Ascending aorta (tissue), 2 donors: Measurements from ENCODE around the gene MRRF. TPM values are rescaled to one million over a fixed set of nuclear protein-coding genes. Genes with fewer than 3 reads are reported as not detected.

Experiments
- DNase-seq, 2 donors: peaks; one replicate each; pipeline ENCODE4 v3.0.0-alpha.2; 2019; ENCODE audit warnings: low spot score in 2 of 2
- H3K27ac ChIP-seq, 2 donors: fragments of 200-600 bp; sonication (generic); one replicate each; pipeline ENCODE4 v1.5.1; 2016 to 2017; ENCODE audit warnings: mild to moderate bottlenecking in 1 of 2
- H3K27me3 ChIP-seq: fragments of 200-600 bp; sonication (generic); one replicate; pipeline ENCODE4 v1.5.1; 2017
- H3K36me3 ChIP-seq, 2 donors: fragments of 200-600 bp; sonication (generic); one replicate each; pipeline ENCODE4 v1.5.1; 2016
- H3K4me1 ChIP-seq, 2 donors: fragments of 200-600 bp; sonication (generic); one replicate each; pipeline ENCODE4 v1.5.1; 2016 to 2017; ENCODE audit warnings: mild to moderate bottlenecking in 1 of 2
- H3K4me3 ChIP-seq, 2 donors: fragments of 200-600 bp; sonication (generic); one replicate each; pipeline ENCODE4 v1.5.1; 2016 to 2017; ENCODE audit warnings: mild to moderate bottlenecking in 1 of 2
- H3K9me3 ChIP-seq, 2 donors: fragments of 200-600 bp; sonication (generic); one replicate each; pipeline ENCODE4 v1.5.1; 2016
- intact Hi-C: fragments of 100-400 bp; cut with DNase I; formaldehyde crosslinking; loops from one replicate; pipeline ENCODE4 v1.15.1; 2023
- total RNA-seq: library from RNA; depleted of rRNA; stranded (reverse); fragments of >200 nt; gene quantifications from one replicate; pipeline ENCODE4 v1.1.0, GENCODE V29; 2016
- TF ChIP-seq, protein P1 (sequence below), 3 experiments: fragments of 200-600 bp in 2 of 3; fragments of 450-650 bp in 1 of 3; sonication (generic) in 2 of 3; IDR thresholded peaks; one replicate each; pipeline ENCODE4 v1.5.1; 2016 to 2019; ENCODE audit warnings: antibody characterized with exemption in 3 of 3, mild to moderate bottlenecking in 1 of 3, moderate library complexity in 1 of 3

The MRRF gene
- total RNA-seq, 1 donor from 2014 or later = 16.1 TPM

DNA sequence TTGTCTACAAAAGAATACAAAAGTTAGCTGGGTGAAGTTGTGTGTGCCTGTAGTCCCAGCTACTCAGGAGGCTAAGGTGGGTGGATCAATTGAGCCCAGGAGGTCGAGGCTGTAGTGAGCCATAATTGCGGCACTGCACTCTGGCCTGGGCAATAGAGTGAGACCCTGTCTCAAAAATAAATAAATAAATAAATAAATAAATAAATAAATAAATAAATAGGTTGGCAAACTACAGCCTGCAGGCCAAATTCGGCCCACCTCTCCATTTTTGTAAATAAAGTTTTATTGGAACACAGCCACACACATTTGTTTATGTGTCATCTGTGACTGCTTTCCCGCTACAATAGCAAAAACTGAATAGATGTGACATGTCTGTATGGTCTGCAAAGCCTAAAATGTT lies 115.6 kb downstream of the MRRF start:
- H3K36me3 ChIP-seq = no peaks in the 10 kb centered on the region
- intact Hi-C loops = loop anchor here (10.0 kb wide), 1 partner anchor 75 kb away; no protein-coding TSS in a partner anchor
- H3K9me3 ChIP-seq = no peaks in the 10 kb centered on the region
- TF ChIP-seq, protein P1, sequence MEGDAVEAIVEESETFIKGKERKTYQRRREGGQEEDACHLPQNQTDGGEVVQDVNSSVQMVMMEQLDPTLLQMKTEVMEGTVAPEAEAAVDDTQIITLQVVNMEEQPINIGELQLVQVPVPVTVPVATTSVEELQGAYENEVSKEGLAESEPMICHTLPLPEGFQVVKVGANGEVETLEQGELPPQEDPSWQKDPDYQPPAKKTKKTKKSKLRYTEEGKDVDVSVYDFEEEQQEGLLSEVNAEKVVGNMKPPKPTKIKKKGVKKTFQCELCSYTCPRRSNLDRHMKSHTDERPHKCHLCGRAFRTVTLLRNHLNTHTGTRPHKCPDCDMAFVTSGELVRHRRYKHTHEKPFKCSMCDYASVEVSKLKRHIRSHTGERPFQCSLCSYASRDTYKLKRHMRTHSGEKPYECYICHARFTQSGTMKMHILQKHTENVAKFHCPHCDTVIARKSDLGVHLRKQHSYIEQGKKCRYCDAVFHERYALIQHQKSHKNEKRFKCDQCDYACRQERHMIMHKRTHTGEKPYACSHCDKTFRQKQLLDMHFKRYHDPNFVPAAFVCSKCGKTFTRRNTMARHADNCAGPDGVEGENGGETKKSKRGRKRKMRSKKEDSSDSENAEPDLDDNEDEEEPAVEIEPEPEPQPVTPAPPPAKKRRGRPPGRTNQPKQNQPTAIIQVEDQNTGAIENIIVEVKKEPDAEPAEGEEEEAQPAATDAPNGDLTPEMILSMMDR (IDR thresholded peaks at IDR 0.05) = no peak
- H3K27ac ChIP-seq = no peak overlapping the region
- H3K4me1 ChIP-seq = peaks cover 2% of the 10 kb centered on the region in 2 donors
- peak in 1 of 2 donors; percentile 5 for DNase-seq
- H3K27me3 ChIP-seq = no peaks in the 10 kb centered on the region
- no peak overlapping the region for H3K4me3 ChIP-seq

Other genes with a start within 250 kb of the MRRF start
- gene TTLL11, start 171.6 kb upstream of the MRRF start, total RNA-seq = 18.5 TPM
- 21.4 TPM for gene NDUFA8, start 105.1 kb upstream of the MRRF start, total RNA-seq
- gene MORN5, start 105.0 kb upstream of the MRRF start, total RNA-seq = not detected
- gene LHX6, start 35.9 kb upstream of the MRRF start, total RNA-seq = 141 TPM
- gene RBM18, start within 50 bp of the MRRF start, total RNA-seq = 63.8 TPM
- 13.0 TPM for gene PTGS1, start 106.1 kb downstream of the MRRF start, total RNA-seq
- not detected for gene OR1J1, start 213.0 kb downstream of the MRRF start, total RNA-seq
- not detected for gene OR1J2, start 245.9 kb downstream of the MRRF start, total RNA-seq